NCI-H510A (cell line): ENCODE results near the gene GABRD.
A peak's percentile ranks its signal among the peaks of the same experiment; 100 is the strongest.

Source experiments
- DNase-seq: peaks from one replicate; lab custom pipeline; 2025; lab: John Stamatoyannopoulos, UW

Gene GABRD

DNA sequence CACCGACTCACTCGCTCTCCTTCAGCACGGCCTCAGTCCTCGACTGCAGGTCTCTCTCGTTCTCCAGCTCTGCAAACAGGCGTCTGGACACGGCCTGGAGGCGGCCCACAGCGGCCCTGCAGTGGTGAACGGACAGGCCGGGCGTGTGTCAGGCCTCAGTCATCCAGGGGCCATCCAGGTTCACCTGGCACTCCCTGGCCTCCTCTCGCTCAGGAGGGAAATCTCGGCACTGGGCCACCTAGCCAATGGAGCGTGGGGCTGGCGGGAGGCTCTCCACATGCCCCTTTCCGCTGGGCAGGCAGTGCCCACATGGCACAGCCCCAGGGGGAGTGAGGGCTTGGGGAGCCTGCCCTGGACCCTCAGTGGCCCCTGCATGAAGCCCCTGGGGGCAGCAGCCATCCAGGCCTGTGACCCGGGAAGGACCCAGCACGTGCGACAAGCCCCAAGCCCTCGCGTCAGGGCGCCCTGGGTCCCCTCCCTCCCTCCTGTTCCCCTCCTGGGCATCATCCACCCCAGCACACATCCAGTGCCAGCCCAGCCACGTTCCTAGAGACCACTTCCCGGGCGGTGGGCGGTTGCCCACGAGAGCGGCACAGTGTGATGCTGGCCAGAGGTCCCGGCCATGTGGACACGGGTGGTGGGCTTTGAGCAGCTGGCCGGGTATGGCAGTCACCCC lies 33.6 kb upstream of the GABRD start:
- DNase-seq = no peak

DNA sequence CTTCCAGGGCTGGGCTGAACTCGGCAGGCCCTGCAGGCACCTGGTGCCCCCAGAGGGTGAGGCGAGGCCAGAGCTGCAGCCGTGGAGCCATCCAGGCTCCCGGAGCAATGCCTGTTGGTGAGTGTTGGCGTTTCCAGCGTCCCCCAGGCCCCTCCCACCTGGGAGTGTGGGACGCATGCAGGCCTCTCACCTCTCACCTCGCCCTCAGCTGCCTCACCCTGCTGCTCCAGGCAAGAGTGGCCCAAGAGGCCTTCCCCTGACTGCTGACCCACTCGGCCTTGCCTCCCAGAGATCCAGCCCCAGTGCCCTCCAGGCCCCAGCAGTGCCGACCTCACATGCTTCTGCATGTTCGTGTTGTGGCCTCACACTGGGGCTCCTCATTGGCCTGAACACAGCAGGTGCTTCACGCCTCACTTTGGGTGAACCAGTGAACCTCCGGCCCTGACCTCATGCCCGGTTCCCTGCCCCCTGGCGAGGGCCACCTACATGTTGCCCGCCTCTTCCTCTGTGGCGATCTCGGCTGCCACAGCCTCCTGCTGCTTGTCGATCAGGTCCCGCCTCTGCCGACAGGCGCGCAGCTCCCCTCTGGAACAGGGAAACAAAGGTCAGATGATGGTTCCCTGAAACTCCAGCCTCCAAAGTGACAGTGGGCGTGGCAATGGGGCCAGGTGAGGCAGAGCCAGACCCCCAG lies 32.5 kb upstream of the GABRD start:
- DNase-seq = no peak

DNA sequence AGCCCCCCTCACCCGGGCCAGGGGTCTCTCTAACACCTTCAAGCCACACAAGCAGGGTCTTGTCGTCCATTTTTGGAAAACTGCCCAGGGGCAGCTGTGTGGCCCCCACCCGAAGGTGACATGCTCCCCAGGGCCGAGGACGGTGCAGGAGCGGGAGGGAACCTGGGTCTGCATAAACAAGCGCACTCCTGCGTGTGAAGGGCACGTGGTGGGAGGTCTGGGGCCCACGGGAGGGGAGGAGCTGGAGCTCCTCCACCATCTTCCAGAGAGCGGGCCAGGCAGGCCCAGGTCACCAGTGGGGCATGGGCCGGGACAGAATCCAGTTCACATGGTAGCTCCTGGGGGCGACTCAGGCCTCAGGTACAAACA lies 32.0 kb upstream of the GABRD start:
- DNase-seq = no peak

DNA sequence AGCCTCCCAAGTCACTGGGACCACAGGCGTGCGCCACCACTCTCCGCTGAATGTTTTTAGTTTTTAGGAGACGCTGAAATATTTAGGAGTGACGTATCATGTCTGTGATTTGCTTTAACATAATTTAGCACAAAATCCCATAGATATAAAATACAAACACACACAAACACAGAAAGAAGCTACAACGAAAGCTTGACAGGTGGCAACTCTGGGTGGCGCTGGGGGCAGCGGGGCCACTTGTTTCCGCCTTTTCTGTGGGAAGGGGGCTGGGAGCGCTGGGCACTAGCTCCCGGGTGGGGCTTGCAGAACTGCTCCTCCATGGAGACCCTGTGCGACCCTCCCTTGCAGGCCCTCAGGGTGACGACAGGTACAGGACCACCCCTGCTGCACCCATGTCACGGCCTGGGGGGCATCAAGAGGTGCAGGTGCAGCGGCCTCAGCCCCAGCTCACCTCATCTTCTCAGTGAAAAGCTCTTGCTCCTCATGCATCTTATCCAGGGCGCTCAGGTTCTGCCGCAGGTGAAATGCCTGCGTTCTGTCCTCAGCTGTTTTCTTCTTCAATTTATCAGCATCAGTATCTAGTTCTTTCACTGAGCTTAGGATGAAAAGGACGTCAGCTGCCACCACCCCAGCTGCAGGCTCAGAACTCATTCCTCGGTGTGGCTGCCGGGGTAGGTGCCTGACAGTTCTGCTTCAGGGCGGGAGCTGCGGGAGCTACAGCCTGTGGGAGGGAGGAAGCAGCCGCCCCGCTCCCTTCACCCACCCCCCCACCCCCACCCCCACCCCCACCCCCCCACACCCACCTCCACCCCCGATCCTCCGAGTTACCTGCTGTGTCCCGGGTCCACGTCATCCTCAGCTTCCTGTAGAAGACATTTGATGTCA lies 30.8 kb upstream of the GABRD start:
- DNase-seq = no peak

DNA sequence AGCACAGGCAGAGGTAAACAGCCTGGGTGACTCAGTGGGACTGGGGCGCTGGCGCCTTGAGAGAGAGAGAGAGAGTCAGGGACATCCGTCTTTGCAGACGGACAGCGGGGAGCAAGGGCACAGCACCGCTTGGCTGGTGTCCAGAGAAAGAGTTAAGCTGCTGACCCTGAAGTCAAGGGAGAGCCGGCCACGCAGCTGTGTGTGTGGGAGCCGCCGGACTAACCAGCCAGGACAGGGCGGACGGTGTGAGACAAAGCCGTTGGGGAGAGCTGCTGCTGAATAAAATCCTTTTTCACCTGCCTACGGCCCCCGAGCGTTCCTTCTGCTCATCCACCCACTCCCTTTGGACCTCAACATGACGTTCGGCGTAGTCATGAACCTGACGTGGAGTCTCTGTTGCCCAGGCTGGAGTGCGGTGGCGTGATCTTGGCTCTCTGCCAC lies 30.0 kb upstream of the GABRD start:
- DNase-seq = no peak

DNA sequence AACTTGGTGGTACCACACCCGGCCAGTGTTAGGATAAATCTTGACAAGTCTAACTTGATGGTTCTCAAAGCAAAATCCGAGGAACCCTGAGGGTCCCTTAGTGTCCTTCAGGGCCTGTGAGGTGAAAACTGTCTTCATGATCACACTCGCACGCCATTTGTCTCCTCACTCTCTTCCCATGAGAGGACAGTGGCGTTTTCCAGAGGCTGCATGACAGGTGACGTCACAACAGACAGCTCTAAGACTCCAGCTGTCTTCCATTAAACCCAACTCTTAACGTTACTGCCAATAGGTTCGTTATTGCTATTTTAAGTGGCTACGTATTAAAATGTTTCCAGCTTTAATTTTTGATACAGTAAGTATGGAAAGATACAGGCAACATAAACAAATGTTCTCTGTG lies 29.4 kb upstream of the GABRD start:
- no peak for DNase-seq

DNA sequence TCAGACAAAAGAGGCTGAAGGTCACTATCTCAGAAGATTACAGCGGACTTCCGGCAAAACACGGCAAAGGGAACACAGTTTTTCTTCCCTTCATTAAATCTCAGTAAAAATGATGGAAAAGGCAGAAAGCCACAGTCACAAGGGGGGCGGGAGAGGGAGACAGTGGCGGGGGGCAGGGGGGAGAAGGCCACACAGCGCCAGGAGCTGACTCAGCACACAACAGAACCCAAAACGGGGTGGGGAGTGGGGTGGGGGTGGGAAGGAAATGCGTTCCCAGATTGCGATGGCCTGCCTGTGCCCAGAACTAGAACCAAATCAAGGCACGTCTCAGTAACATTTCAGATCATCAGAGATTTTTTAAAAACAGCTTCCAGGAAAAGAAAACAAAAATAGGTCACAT lies 28.9 kb upstream of the GABRD start:
- DNase-seq = no peak

DNA sequence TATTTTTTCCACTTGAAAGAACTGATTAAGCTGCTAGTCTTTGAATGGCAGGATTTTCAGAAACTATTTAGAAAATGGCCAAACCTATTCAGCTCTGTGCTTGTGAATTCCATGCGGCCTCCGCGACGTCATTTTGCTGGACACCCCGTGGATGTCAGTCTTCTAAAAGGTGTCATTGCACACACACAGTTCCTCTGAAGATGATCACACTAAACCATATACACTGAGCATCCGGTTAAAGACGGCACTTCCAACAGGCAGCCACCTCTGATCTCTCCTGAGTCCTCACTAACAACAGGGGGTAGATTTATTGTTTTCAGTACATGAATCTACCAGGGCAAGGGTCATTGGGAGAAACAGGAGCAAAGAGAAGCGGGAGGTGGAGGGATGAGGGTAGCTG lies 24.6 kb upstream of the GABRD start:
- no peak for DNase-seq

DNA sequence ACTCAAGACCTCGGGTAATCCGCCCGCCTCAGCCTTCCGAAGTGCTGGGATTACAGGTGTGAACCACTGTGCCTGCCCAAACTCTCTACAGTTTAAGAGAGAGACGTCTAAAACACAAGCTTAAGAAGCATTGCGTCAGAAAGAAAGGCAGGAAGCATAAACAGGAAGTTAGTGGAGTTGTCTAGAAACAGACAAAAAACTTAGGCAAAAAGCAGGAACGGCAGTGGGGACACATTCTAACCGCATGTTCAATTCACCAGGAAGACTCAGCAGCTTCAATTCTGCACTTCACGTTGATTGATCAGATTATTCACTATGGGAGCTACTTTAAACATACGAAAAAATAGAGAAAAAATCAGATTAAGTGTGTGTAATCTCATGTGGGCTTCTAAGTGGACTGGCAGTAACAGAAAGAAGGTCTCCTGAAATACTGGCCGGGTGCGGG lies 22.9 kb upstream of the GABRD start:
- DNase-seq = no peak

DNA sequence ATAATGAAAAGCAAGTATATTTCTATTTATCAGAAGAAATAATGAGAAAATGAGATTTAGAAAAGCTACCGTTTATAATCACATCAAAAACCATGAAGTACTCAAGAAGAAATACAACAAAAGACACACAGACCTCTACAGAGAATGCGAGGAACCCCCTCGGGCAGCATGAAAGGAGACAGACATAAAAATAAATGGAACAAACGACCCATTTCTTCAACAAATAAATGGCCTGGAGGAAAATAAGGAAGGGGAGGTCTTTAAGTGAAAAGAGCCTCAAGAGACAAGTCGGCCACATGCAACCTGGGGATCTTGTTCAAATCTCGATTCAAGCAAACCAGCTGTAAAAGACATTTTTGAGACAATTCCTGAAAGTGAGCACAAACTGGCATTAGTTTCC lies 21.6 kb upstream of the GABRD start:
- no peak for DNase-seq

DNA sequence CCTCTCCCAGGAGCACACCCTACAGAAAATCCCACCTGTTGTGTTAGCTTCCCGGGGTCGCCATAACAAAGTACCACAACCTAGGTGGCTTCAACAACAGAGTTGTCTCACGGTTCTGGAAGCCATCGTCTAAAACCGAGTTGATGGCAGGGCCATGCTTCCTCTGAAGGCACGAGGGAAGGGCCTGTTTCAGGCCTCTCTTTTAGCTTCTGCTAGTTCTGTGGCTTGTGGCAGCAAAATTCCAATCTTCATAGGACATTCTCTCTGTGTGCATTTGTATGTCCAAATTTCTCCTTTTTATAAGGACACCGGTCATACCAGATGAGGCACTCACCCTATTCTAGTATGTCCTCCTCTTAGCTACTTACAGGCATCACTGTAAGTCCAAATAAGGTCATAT lies 18.7 kb upstream of the GABRD start:
- no peak for DNase-seq

DNA sequence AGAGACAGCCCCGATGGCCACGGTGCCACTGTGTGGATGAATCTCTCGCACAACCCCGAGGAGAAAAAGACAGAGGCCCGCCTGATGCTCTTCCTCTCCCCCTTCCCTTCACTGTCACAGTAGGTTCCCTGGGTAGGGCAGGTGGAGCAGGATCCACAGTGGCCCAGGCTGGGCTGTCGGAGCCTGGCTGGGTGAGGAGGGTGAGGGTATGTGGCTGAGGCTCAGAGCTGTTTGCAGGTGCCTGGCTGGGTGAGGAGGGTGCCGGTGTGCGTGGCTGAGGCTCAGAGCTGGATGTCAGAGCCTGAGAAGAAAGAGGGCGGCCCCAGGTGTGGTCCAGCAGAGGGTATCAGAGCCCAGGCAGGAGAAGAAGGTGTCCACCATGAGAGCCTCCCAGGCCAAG lies 18.3 kb upstream of the GABRD start:
- DNase-seq = no peak

DNA sequence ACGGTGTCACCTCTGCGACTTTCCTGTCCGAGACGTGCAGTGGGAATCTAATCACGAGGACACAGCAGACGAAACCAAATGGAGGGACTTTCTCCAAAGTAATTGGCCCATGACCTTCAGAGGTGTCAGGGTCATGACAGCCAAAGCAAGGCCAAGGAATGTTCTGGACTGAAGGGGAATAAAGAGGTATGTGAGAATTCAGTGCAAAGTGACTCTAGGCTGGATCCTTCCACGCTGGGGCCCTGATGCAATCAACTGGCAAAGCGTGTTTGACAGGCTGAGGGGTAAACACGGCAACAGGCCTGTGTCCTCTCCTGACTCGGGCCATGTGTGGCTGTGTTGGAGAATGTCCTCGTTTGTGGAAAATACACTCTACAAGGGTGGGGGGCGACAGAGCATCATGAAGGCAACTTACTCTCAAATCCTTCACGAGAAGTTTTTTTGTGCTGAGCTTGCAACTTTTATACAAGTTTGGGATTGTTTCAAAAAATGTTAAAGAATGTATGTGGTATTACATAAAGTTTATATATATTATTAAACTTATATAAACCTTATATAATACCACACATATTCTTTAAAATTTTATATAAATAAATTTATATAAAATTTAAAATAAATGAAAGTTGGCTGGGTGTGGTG lies 17.3 kb upstream of the GABRD start:
- DNase-seq = no peak

DNA sequence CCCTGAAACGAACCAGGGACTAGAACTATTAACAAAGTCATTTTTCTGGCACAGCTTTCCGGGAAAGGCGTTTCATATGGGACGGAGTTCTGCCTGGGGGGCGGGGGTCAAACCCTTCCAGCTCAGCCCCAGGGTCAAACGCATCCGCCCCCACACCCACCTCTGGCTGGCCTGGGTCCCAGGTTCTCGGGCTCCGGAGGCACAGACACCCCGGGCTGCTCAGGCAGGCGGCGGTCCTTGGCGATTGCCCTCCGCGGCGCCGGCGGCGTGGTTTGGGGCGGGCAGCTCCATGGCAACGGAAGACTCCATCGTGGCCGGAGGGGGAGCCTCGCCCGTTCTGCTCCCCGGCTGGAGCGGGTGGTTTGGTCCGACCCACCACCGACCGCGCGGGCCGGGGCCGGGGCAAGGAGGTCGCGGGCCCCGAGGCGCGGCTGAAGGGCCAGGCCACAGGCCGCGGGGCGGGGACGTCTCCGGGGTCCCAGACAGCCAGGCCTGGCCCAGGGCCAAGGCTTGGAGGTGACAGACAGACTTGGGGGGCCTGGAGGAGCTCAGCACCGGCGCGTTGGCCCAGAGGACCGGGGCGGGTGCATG lies 15.5 kb upstream of the GABRD start, which contains the start of gene CFAP74:
Gene CFAP74, minus strand, starts transcription at position 246 of the 591 bp plus-strand sequence. CDS start 12,830 bp downstream, outside the sequence.
- peak; percentile 38 for DNase-seq

DNA sequence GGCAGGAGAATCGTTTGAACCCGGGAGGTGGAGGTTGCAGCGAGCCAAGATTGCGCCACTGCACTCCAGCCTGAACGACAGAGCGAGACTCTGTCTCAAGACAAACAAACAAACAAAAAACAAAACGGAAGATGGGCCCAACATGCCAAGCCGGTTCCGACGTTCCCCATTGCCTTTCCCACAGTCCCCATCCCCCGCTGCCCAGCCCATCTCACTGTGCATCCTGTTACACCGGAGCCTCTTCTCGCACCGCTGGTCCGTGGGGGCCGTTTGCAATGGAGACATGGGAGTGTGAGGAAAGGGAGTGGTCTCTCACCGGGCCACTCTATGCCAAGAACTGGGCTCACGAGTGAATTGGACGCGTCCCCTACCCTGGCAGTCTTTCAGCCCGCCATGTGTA lies 14.3 kb upstream of the GABRD start:
- no peak for DNase-seq

DNA sequence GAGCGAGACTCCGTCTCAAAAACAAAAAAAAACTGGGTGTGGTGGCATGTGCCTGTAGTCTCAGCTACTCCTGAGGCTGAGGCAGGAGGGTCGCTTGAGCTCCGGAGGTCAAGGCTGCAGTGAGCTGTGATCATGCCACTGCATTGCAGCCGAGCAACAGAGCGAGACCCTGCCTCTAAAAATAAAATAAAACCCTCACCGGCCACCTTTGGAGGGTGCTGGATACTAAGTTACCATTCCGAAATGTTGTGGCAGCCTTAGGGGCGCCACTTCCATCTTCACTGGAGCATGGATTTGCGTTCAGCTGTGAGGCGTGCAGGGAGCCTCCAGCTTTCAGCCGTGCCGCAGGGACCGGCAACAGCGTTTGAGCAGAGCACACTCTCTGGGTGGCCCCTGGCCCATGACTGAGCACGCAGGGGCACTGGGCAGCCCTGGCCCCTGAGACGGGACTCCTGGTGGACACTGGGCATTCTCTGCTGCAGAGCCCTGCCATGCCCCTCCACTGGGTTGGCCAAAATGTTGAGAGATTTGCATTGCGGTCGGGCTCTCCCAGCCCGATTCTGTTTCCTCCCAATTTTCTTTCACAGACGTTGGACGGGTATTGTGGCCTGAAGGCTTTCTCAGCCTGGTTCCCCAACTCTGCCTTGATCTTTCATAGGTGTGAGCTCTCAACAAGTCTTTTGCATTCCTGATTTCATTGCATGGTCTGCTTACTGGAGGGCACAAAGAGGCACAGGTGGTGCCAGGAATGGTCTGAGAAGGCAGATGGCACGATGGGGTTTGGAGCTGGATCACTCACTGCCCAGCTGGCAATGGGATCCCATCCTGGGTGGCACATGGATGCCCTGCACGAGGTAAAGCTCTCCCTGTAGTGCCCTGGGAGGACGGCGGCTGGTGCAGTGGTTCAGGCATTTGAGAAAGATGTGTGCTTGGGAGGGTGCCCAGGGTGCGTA lies 9.8 kb upstream of the GABRD start:
- no peak for DNase-seq

DNA sequence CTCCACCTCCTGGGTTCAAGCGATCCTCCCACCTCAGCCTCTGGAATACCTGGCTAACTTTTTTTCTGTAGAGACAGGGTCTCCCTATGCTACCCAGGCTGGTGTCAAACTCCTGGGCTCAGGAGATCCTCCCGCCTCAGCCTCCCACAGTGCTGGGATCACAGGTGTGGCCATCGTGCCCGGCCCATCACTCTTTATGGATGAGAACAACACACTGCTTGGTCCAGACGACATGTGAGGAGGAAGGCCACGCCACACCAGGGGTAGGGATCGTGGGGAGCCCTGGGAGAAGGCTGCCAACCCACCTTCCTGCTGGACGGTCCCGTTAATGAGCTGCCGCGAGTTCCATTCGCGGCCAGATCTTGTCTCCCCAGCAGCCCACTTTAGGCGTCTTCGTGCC lies 5.0 kb upstream of the GABRD start:
- DNase-seq = no peak

DNA sequence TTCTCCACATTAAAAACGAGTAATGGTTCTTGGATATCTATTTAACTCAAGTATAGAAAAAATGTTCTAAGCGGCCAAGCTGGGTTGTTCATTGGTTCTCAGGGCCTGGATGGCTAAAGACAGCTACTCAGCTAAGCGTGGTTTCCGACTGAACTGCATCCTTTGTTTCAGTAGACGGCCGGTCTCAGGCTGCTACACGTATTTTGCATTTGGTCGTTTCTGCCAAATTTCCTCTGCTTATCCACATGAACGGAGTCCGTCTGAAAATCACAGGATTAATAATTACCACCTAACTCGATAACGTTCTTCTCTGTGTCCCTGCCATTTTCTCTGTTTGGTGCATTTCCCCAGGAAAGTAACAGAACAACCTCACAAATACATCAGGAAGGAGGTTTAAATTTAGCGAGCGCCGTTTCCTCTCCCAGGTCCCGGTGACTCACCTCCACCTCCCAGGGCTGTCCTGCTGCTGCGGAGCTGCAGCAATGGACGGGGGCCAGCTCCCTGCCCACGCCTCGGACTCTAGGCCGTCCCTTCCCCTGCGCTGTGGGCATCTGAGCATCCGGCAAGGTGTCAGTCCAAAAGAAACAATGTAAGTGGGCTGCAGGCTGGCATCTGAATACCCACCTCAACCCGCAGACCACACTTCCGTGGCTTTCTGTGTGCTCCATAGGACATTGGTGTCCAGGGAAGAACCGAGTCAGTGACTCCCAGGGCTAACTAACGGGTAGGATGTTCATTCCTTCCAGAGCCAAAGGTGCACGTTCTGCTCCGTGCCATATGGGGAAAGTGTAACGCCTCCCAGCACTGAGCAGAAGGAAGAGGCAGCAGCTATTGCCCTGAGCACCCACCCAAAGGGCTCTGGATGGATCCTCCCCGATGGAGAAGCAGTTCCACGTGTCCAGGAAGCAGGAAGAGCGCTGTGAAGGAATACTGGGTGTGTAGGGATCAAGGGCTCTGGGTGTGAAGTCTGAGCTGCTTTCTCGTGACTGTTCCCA lies 4.1 kb upstream of the GABRD start:
- no peak for DNase-seq

DNA sequence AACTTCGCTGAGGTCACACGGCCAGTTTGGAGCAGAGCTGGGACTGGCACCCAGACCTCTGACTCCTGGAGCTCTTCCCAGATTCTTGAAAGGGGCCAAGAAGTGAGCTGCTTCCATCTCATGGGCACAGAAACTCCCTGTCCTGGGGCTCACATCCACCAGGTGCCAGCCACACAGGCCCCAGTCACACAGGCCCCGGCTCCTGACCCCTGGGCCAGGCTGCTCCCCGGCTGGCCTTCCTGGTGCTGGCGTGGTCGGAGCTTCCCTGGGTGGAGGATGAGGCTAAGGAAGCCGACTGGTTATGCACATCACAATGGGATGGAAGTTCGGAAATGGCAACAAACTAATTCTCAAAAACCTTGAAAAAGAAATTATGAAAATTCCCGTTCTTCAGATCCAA lies 3.0 kb upstream of the GABRD start:
- DNase-seq = no peak
